ENCODE results near the gene P2RX3.

Gene P2RX3

DNA sequence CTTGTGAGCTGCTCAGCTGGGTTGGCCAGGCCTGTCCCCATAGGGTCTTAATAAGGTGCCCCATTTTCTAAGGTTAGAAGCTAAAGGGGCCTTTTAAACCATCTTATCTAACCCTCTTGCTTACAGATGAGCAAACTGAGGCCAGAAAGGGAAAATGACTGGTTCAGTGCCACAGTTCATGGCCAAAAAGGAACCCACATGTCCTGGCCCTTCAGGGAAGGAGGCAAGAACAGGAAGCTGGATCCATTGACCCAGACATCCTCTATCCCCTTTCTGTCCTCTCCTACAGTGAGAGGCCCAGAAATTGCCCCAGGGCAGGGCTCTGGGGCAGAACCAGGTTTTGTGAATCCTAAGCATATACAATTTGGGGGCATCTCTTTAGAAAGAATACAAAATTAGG, 32.8 kb downstream of the P2RX3 start:
- TF ChIP-seq, protein P1, sequence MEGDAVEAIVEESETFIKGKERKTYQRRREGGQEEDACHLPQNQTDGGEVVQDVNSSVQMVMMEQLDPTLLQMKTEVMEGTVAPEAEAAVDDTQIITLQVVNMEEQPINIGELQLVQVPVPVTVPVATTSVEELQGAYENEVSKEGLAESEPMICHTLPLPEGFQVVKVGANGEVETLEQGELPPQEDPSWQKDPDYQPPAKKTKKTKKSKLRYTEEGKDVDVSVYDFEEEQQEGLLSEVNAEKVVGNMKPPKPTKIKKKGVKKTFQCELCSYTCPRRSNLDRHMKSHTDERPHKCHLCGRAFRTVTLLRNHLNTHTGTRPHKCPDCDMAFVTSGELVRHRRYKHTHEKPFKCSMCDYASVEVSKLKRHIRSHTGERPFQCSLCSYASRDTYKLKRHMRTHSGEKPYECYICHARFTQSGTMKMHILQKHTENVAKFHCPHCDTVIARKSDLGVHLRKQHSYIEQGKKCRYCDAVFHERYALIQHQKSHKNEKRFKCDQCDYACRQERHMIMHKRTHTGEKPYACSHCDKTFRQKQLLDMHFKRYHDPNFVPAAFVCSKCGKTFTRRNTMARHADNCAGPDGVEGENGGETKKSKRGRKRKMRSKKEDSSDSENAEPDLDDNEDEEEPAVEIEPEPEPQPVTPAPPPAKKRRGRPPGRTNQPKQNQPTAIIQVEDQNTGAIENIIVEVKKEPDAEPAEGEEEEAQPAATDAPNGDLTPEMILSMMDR (IDR thresholded peaks at IDR 0.05; ENCODE audit: low read depth, low read length, missing control alignments) = no peak
- Histone ChIP-seq H3K27ac (no peak overlapping the region), H3K36me3 (replicated peaks) (no peaks in the 10 kb centered on the region), H3K27me3 (replicated peaks) (no peaks in the 10 kb centered on the region), H3K4me3 (ENCODE audit: low read depth, low read length) (no peak overlapping the region)
- no peak for DNase-seq
- in situ Hi-C loops (cut with HindIII; ENCODE audit: low pct_ligation_motif_present, low sequenced_read_pairs) = no loop called here

DNA sequence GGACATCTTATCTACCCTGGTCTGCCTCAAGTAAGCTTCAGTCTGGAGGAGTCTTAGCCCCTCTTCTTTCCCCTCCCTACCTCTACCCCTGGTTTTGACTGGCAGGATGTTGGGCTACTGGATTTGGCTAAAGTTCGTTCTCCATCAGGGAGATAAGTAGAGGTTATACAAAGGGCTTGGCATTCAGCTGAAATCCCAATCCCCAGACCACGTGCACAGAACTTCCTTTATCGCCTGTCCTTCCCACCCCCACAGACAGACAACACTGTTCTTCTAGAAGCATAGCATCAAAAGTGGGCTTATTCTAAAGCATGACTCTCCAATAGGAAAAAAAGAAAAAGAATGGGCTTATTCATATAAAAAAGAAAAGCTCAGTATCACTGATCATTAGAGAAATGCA, 35.0 kb downstream of the P2RX3 start:
- TF ChIP-seq, protein P1 (IDR thresholded peaks at IDR 0.05; ENCODE audit: low read depth, low read length, missing control alignments) = no peak
- Histone ChIP-seq H3K36me3 (replicated peaks) (no peaks in the 10 kb centered on the region), H3K27me3 (replicated peaks) (no peaks in the 10 kb centered on the region), H3K4me3 (ENCODE audit: low read depth, low read length) (no peak overlapping the region), H3K27ac (no peak overlapping the region)
- in situ Hi-C loops (cut with HindIII; ENCODE audit: low pct_ligation_motif_present, low sequenced_read_pairs) = no loop called here
- no peak for DNase-seq

DNA sequence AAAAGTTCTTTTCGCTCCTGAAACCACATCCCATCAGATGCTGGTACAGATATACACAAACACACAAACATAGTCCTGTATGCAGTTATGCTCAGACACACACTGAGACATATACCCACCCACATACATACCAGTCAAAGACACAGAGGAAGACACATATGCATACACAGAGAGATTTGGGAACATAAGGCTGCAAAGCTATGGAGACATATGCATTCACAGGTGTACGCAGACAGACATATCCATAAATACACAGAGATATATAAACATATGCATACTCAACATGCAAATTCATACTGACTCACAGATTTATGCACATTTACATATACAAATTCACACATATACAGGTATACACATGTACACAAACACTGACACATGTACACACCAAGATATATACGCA, 36.8 kb downstream of the P2RX3 start:
- no peak for DNase-seq
- TF ChIP-seq, protein P1 (IDR thresholded peaks at IDR 0.05; ENCODE audit: low read depth, low read length, missing control alignments) = no peak
- in situ Hi-C loops (cut with HindIII; ENCODE audit: low pct_ligation_motif_present, low sequenced_read_pairs) = no loop called here
- no peaks in the 10 kb centered on the region for H3K27me3 ChIP-seq (replicated peaks)
- H3K4me3 ChIP-seq (ENCODE audit: low read depth, low read length) = no peak overlapping the region
- H3K27ac ChIP-seq = no peak overlapping the region
- no peaks in the 10 kb centered on the region for H3K36me3 ChIP-seq (replicated peaks)

DNA sequence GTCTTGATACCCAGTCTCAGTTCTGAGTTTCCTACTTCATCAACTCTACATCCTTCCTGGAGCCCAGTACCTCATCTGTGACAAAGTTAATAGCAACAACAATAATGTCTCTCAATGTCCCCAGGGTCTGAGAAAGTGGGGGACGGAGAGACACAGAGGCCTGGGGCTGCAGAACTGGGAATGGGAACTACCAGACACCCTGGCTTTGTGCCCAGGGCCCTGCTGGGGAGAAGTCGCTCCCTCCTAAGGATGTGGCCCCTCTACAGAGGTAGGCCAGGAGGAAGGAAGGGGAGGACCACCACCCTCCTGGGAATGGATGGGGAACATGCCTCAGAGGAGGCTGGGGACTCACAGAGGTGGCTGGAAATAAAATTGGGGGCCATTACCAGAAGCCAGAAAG, 37.3 kb downstream of the P2RX3 start:
- Histone ChIP-seq H3K36me3 (replicated peaks) (no peaks in the 10 kb centered on the region), H3K27ac (no peak overlapping the region), H3K27me3 (replicated peaks) (no peaks in the 10 kb centered on the region), H3K4me3 (ENCODE audit: low read depth, low read length) (no peak overlapping the region)
- in situ Hi-C loops (cut with HindIII; ENCODE audit: low pct_ligation_motif_present, low sequenced_read_pairs) = no loop called here
- no peak for DNase-seq
- TF ChIP-seq, protein P1 (IDR thresholded peaks at IDR 0.05; ENCODE audit: low read depth, low read length, missing control alignments) = no peak

DNA sequence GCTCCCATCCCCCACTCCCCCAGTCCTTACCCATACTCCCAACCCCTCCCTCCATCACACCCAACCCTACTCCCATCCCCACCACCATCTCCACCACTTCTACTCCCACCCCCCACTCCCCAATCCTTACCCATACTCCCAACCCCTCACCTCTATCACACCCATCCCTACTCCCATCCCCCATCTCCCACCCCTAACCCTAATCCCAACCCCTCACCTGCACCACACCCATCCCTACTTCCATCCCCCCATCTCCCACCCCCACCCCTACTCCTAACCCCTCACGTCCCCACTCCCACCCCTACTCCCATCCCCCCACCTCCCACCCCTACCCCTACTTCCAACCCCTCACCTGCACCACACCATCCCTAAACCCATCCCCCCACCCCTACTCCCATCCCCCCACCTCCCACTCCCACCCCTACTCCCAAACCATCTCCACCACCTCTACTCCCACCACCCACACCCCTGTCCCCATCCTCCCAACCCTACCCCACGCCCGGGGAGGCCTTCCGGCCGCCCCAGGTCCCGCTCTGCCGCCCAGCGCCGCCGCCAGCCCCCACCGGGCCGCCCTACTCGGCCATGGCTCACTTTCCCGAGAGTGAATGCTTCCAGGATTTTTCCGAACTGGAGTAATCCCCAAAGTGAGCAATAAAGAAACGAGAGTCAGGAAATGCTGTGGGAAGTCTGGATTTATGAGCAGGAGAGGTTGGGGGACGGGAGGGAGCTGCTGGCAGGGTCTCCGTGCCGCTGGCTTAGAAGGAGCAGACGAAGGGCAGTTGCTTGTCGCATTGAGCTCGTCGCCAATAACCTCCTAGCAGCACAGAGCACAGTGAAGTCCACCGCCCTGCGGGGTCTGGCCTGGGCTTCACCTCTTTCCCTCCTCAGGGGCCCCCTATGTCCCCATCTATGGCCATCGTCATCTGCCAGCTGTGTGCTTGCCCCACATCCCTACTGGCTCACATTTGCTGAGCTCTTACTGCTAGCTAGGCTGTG, 38.2 kb downstream of the P2RX3 start:
- H3K27ac ChIP-seq = no peak overlapping the region
- no peaks in the 10 kb centered on the region for H3K36me3 ChIP-seq (replicated peaks)
- DNase-seq = no peak
- TF ChIP-seq, protein P1 (IDR thresholded peaks at IDR 0.05; ENCODE audit: low read depth, low read length, missing control alignments) = no peak
- in situ Hi-C loops (cut with HindIII; ENCODE audit: low pct_ligation_motif_present, low sequenced_read_pairs) = no loop called here
- H3K27me3 ChIP-seq (replicated peaks) = no peaks in the 10 kb centered on the region
- no peak overlapping the region for H3K4me3 ChIP-seq (ENCODE audit: low read depth, low read length)

Data from brain microvascular endothelial cell (primary cell).